Small intestine (tissue), 7 donors: ENCODE results near the gene SLC17A9. TPM values are rescaled to one million over a fixed set of nuclear protein-coding genes. Genes with fewer than 3 reads are reported as not detected.

Source experiments
- DNase-seq, 2 donors: peaks; one replicate each; pipeline versions ENCODE4 v3.0.0 to v3.0.0-alpha.2; 2013
- FAIRE-seq: peaks from 2 replicates; lab custom pipeline; 2012; peaks lifted over from hg19 to GRCh38; lab: Jason Lieb, UNC
- H3K27ac ChIP-seq, 3 donors: one replicate each; pipeline ENCODE4 v1.5.1; 2013; ENCODE audit warnings: low read length in 2 of 3, mild to moderate bottlenecking in 2 of 3, control low read depth in 1 of 3, inconsistent platforms in 1 of 3, low read depth in 1 of 3, moderate library complexity in 1 of 3
- H3K27me3 ChIP-seq, 3 donors: one replicate each; pipeline ENCODE4 v1.6.1; 2013; ENCODE audit warnings: low read length in 3 of 3, inconsistent platforms in 1 of 3; ENCODE audit not compliant: control insufficient read depth in 3 of 3, insufficient read depth in 3 of 3
- H3K36me3 ChIP-seq, 3 donors: one replicate each; pipeline ENCODE4 v1.6.1; 2013; ENCODE audit warnings: low read length in 3 of 3, inconsistent platforms in 1 of 3, low read depth in 1 of 3, mild to moderate bottlenecking in 1 of 3, moderate library complexity in 1 of 3; ENCODE audit not compliant: control insufficient read depth in 3 of 3, insufficient read depth in 2 of 3
- H3K4me1 ChIP-seq, 3 donors: one replicate each; pipeline ENCODE4 v1.6.1; 2013; ENCODE audit warnings: low read length in 2 of 3, inconsistent platforms in 1 of 3, low read depth in 1 of 3, mild to moderate bottlenecking in 1 of 3, moderate library complexity in 1 of 3; ENCODE audit not compliant: control insufficient read depth in 3 of 3, insufficient read depth in 2 of 3
- H3K4me3 ChIP-seq, 3 donors: one replicate each; pipeline ENCODE4 v1.5.1; 2013; ENCODE audit warnings: low read length in 3 of 3, control low read depth in 1 of 3, inconsistent platforms in 1 of 3, low read depth in 1 of 3, mild to moderate bottlenecking in 1 of 3, moderate library complexity in 1 of 3
- H3K9me3 ChIP-seq, 2 donors: one replicate each; pipeline ENCODE4 v1.6.1; 2013; ENCODE audit warnings: low read depth in 1 of 2, low read length in 1 of 2; ENCODE audit not compliant: control insufficient read depth in 2 of 2, insufficient read depth in 1 of 2
- WGBS, 3 donors: extraction: QIAGEN DNeasy Blood & Tissue Kit; methylation state at CpG; one replicate each; pipeline ENCODE4 v1.1.7; 2013; 5-methylcytosine and 5-hydroxymethylcytosine counted together
- polyA plus RNA-seq, 4 donors: library from polyadenylated mRNA; stranded (reverse) in 3 of 4; unstranded in 1 of 4; fragments of 200-250 nt in 3 of 4; fragments of 120-200 nt in 1 of 4; gene quantifications; one replicate each; pipeline versions ENCODE4 v1.2.1 to v1.2.3, GENCODE V29; 2013
- donor health status: healthy with polysubstance abuse.
- donor health status: control.
- donor health status: control.
- donor health status: Bipolar disorder and iron deficiency.
- donor health status: healthy.

SLC17A9 gene
- polyA plus RNA-seq, 4 donors, result 0.22 to 11.2 (median 1.8) TPM

- 4 to 6% (median 6%) methylated on average over 55 to 90 of the region's 90 CpGs for WGBS, 3 donors
- FAIRE-seq (no peak), DNase-seq (peak in 1 of 2 donors; percentile 31)
- peaks cover 0 to 3% of the 10 kb centered on the region in 2 donors for H3K9me3 ChIP-seq
- H3K27me3 ChIP-seq, result peaks cover 40 to 92% (median 58%) of the 10 kb centered on the region in 3 donors
- peak overlapping the region in 1 of 3 donors; percentile 5 for H3K4me3 ChIP-seq
- H3K36me3 ChIP-seq, result no peaks in the 10 kb centered on the region
- H3K4me1 ChIP-seq, result peaks cover 0 to 8% (median 0%) of the 10 kb centered on the region in 3 donors
- no peak overlapping the region for H3K27ac ChIP-seq
Measured at GRCh38 chr20:63005862-63006539, 53.5 kb downstream of the SLC17A9 start.

DNA sequence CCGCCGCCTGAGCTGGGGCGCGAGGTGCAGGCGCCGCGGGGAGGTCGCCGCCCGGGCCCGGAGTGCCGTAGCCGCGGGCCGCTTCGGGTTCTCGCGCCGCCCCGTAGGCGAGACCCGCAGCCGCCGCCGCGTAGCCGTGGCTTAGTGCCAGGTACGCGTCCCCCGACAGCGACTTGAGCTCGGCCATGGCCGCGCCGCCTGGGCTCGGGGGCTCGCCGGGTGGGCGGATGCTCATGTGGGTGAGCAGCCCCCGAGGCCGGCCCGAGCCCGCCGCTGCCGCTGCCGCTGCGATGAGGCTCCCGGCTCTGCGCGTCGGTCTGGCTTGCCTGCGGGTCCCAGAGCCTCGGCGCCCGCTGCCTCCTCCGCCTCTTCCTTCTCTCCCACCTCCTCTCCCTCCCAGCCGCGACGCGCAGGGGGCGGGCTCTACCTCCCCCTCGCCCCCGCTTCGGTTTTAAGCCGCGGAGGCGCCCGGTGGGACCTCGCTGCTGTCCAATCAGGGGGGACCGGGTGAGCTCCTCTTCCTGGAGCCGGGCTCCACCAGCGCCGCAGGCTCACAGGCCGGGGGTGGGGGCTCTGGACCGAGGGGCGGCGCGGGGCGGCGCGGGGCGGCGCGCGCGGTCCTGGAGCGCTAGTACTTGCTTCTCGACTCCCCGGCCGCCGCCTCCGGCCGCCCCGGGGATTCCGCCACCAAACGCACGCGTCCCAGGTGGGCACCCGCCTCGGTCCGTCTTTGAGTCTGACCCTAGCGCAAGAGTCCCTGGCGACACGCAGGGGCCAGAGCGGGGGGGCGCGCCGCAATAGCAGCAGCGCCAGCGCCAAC, 54.2 kb downstream of the SLC17A9 start, which contains the start of gene BHLHE23:
Gene BHLHE23, minus strand, starts transcription at position 425 of the 820 bp plus-strand sequence. Its CDS starts 190 bp downstream, at position 235.
- Histone ChIP-seq H3K27ac (no peak within 1 kb of the TSS), H3K4me1 (peaks cover 0 to 8% (median 0%) of the 10 kb centered on the region in 3 donors), H3K27me3 (peaks cover 40 to 94% (median 55%) of the 10 kb centered on the region in 3 donors), H3K36me3 (no peaks in the 10 kb centered on the region), H3K4me3 (peak within 1 kb of the TSS in 1 of 3 donors; percentile 5), H3K9me3 (peaks cover 0 to 3% of the 10 kb centered on the region in 2 donors)
- peak in 1 of 2 donors; percentile 30 for DNase-seq
- WGBS, 3 donors, result 1 to 5% (median 5%) methylated on average over 51 to 110 of the region's 110 CpGs
- FAIRE-seq, result no peak

- H3K4me3 ChIP-seq, result no peak overlapping the region
- no peak for DNase-seq
- H3K27ac ChIP-seq, result no peak overlapping the region
- peaks cover 0 to 3% of the 10 kb centered on the region in 2 donors for H3K9me3 ChIP-seq
- H3K4me1 ChIP-seq, result peaks cover 0 to 8% (median 0%) of the 10 kb centered on the region in 3 donors
- FAIRE-seq, result no peak
- H3K27me3 ChIP-seq, result peaks cover 40 to 92% (median 49%) of the 10 kb centered on the region in 3 donors
- H3K36me3 ChIP-seq, result no peaks in the 10 kb centered on the region
- 3 to 5% (median 4%) methylated on average over 22 to 24 of the region's 24 CpGs for WGBS, 3 donors
Measured at GRCh38 chr20:63007360-63007645, 54.8 kb downstream of the SLC17A9 start.

DNA sequence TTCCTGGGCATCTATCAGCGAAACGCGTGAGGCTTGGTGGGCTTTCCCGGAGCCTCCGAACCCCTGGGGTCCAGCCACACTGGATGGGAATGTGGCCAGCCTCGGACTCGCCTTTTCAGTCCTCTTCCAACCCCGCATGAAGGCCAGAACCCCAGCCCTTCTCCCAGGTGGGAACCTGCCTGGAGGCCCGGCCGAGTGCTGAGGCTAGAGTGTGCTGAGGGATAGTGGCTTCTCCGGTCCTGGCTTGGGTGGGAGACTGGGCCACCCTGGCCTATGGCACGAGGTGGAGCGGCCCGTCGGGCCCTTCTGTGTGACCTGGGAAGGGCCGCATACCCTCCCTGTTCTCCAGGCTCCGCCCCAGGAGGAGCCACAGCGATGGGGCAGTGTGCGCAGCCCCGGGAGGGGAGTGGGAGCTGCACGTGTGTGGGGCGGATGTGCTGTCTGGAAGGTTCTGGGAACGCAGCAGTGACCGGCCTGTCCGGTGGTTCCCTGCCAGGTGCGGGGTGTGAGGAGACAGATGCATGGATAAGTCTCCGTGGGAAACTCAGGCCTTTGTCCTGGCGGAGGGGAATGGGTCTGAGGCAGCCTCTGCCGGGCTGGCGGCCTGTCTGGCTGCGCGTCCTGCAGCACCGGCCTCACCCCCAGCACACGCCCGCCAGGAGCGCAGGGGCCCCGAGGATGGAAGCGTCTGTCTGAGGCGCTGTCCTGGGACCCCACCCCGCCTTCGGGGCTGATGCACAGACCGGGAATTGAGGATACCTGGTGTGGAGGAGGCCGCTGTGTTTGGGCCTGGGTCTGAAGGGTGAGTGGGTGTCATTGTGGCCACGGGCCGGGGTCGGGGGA, 55.4 kb downstream of the SLC17A9 start:
- H3K4me3 ChIP-seq, result no peak overlapping the region
- peaks cover 0 to 6% of the 10 kb centered on the region in 2 donors for H3K9me3 ChIP-seq
- H3K4me1 ChIP-seq, result peaks cover 0 to 8% (median 0%) of the 10 kb centered on the region in 3 donors
- WGBS, 3 donors, result 12 to 18% (median 13%) methylated on average over 46 of the region's 46 CpGs
- DNase-seq, result peak in 1 of 2 donors; percentile 14
- peaks cover 40 to 92% (median 51%) of the 10 kb centered on the region in 3 donors for H3K27me3 ChIP-seq
- H3K36me3 ChIP-seq, result no peaks in the 10 kb centered on the region
- no peak for FAIRE-seq
- H3K27ac ChIP-seq, result no peak overlapping the region

DNA sequence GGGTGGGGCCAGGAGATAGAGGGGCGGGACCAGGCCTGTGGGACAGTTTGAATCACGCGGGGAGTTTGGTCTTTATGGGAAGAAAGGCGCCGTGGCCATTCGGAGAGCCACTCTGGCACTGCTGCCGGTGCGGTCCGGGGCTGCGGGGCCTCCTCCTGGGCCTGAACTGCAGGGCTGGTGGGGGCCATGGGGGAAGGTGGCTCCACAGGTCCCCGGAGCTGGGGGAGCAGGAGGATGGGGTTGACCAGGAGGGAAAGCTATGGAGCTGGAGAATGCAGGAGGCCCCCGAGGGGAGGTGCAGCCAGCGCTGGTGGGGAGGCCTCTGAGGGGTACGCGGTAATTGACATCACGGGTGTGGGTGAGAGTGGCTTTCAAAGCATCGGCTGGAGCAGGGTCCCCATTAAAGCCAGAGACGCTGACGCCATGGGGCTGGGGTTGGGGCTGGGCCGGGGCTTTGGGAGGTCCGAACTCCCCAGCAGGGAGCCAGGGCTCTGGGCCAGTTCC, 56.1 kb downstream of the SLC17A9 start:
- peaks cover 0 to 8% (median 0%) of the 10 kb centered on the region in 3 donors for H3K4me1 ChIP-seq

DNA sequence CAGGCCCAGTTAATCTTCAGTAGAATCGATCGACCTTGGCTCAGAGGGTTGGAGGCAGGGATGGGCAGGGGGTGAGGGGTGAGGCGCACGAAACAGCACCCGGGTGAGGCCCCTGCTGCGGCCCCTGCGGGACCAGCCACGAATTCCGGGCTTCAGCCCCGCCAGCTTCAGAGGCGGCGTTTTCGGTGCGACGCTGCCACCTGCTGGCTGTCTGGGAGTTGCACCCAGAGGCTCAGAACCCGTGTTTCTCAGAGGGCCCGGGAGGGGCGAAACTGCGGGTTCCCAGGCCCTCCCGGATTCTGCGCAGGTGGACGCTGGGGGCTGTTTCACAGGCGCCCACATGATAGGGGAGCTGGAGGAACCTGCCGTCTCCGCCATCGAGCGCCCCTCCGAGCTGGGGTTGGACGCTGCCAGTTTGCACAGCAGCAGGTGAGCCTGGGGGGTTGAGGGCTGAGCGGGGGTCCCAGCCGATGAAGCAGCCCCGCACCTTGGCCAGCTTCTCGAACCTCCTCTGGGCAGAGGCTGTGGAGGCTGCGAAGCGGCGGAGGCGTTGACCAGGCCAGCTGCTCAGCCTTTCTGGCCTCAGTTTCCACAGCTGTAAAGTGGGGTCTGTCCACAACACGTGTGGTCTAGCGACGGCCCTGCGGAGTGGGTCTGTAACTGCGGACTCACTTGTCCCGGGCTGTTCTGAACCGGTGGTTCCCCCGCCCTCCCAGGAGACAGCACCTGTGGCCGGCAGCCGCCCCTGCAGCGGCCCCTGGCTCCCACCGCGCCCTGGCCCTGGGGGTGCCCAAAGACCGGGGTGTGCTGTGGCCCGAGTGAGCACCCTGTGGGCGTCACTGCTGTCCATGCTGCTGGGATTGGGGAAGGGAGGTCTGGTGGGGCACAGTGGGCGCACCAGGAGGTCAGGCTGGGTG, 56.8 kb downstream of the SLC17A9 start:
- DNase-seq (peak; percentile 60 to 81), FAIRE-seq (no peak)
- 7 to 10% (median 8%) methylated on average over 51 to 54 of the region's 54 CpGs for WGBS, 3 donors
- peak overlapping the region in 1 of 3 donors; percentile 6 for H3K27ac ChIP-seq
- H3K36me3 ChIP-seq, result no peaks in the 10 kb centered on the region
- H3K4me1 ChIP-seq, result peaks cover 0 to 8% (median 0%) of the 10 kb centered on the region in 3 donors
- peaks cover 0 to 5% of the 10 kb centered on the region in 2 donors for H3K9me3 ChIP-seq
- peaks cover 36 to 89% (median 45%) of the 10 kb centered on the region in 3 donors for H3K27me3 ChIP-seq
- peak overlapping the region in 1 of 3 donors; percentile 3 for H3K4me3 ChIP-seq

More for the DNA sequence above, 56.1 kb downstream of the SLC17A9 start:
- Histone ChIP-seq H3K36me3 (no peaks in the 10 kb centered on the region), H3K9me3 (peaks cover 0 to 8% of the 10 kb centered on the region in 2 donors), H3K27ac (no peak overlapping the region), H3K27me3 (peaks cover 39 to 89% (median 48%) of the 10 kb centered on the region in 3 donors), H3K4me3 (no peak overlapping the region)
- DNase-seq (no peak), FAIRE-seq (no peak)
- WGBS, 3 donors, result 10 to 15% (median 14%) methylated on average over 20 to 21 of the region's 21 CpGs
